OCI-LY1 (cell line): ENCODE results near the gene ASB6.

ENCODE experiments used
- H2AFZ ChIP-seq: fragments of 200-600 bp; sonication (generic), shearing (Covaris generic); 2 replicates; pipeline ENCODE4 v1.6.0; 2014; ENCODE audit warnings: antibody characterized with exemption, mild to moderate bottlenecking, low read length
- H3F3A ChIP-seq: fragments of 200-600 bp; sonication (generic), shearing (Covaris generic); 2 replicates; pipeline ENCODE4 v1.6.0; 2014; ENCODE audit warnings: mild to moderate bottlenecking, antibody characterized with exemption, low read length, moderate library complexity; ENCODE audit not compliant: insufficient read depth
- H3K27ac ChIP-seq: fragments of 200-600 bp; sonication (generic); 2 replicates; pipeline ENCODE4 v1.5.1; 2014; ENCODE audit warnings: low read length, mixed run types, mild to moderate bottlenecking, low read depth; ENCODE audit not compliant: poor library complexity, severe bottlenecking
- H3K27me3 ChIP-seq: fragments of 200-600 bp; sonication (generic); 2 replicates; pipeline ENCODE4 v1.6.0; 2014; ENCODE audit warnings: antibody characterized with exemption, mild to moderate bottlenecking, low read length, moderate library complexity; ENCODE audit not compliant: insufficient read depth
- H3K36me3 ChIP-seq: fragments of 200-600 bp; sonication (generic); 2 replicates; pipeline ENCODE4 v1.6.1; 2014; ENCODE audit warnings: mild to moderate bottlenecking, antibody characterized with exemption, low read length, moderate library complexity, mixed read lengths; ENCODE audit not compliant: insufficient read depth
- H3K4me1 ChIP-seq: fragments of 200-600 bp; sonication (generic); 2 replicates; pipeline ENCODE4 v1.5.1; 2014; ENCODE audit warnings: mild to moderate bottlenecking, low read length, moderate library complexity; ENCODE audit not compliant: insufficient read depth, severe bottlenecking
- H3K4me2 ChIP-seq: fragments of 200-600 bp; sonication (generic), shearing (Covaris generic); 2 replicates; pipeline ENCODE4 v1.6.1; 2014; ENCODE audit warnings: low read length
- H3K4me3 ChIP-seq: fragments of 200-600 bp; sonication (generic); 2 replicates; pipeline ENCODE4 v1.5.1; 2014; ENCODE audit warnings: low read length, low read depth, mild to moderate bottlenecking, mixed read lengths; ENCODE audit not compliant: poor library complexity, severe bottlenecking
- H3K79me2 ChIP-seq: fragments of 200-600 bp; shearing (Covaris generic); 2 replicates; pipeline ENCODE4 v1.6.1; 2016; ENCODE audit warnings: mixed run types, low read length, mixed read lengths; ENCODE audit not compliant: insufficient read depth
- H3K9ac ChIP-seq: fragments of 200-600 bp; sonication (generic), shearing (Covaris generic); 2 replicates; pipeline ENCODE4 v1.6.1; 2014; ENCODE audit warnings: mild to moderate bottlenecking, low read length, mixed read lengths
- H3K9me2 ChIP-seq: fragments of 200-600 bp; sonication (generic), shearing (Covaris generic); 2 replicates; pipeline ENCODE4 v1.6.1; 2014; ENCODE audit warnings: low read depth, mild to moderate bottlenecking, low read length, mixed read lengths
- H3K9me3 ChIP-seq: fragments of 200-600 bp; shearing (Covaris generic); 2 replicates; pipeline ENCODE4 v1.6.1; 2014; ENCODE audit warnings: low read length, mixed read lengths
- H4K20me1 ChIP-seq: fragments of 200-600 bp; sonication (generic), shearing (Covaris generic); 2 replicates; pipeline ENCODE4 v1.6.0; 2016; ENCODE audit warnings: mild to moderate bottlenecking, low read length; ENCODE audit not compliant: insufficient read depth
- CTCF ChIP-seq: fragments of 200-600 bp; sonication (generic), shearing (Covaris generic); IDR thresholded peaks from 2 replicates; pipeline ENCODE4 v1.5.1; 2017; ENCODE audit warnings: mild to moderate bottlenecking, antibody characterized with exemption, low read length, moderate library complexity, mixed read lengths
- EZH2 ChIP-seq: fragments of 200-600 bp; sonication (generic), shearing (Covaris generic); IDR thresholded peaks from 2 replicates; pipeline ENCODE4 v1.8.0; 2017; ENCODE audit warnings: borderline replicate concordance, mixed run types, mild to moderate bottlenecking, antibody characterized with exemption, low read length, moderate library complexity, mixed read lengths

ASB6 gene

GRCh38 chr9:129648092-129648763 is 6.3 kb upstream of the ASB6 start:
- Histone ChIP-seq H3K9ac (no peak overlapping the region), H3K9me3 (no peaks in the 10 kb centered on the region), H3K4me3 (no peak overlapping the region), H3K27ac (no peak overlapping the region), H3K4me2 (no peak overlapping the region), H2AFZ (no peak overlapping the region), H3K27me3 (no peaks in the 10 kb centered on the region), H3F3A (no peaks in the 10 kb centered on the region), H3K9me2 (no peaks in the 10 kb centered on the region), H3K4me1 (no peaks in the 10 kb centered on the region), H4K20me1 (no peaks in the 10 kb centered on the region), H3K36me3 (no peaks in the 10 kb centered on the region), H3K79me2 (no peaks in the 10 kb centered on the region)
- TF ChIP-seq EZH2, result no peak
- TF ChIP-seq CTCF, result no peak

- TF ChIP-seq CTCF (no peak), EZH2 (no peak)
- H3K79me2 ChIP-seq, result no peaks in the 10 kb centered on the region
- H3F3A ChIP-seq, result no peaks in the 10 kb centered on the region
- no peaks in the 10 kb centered on the region for H4K20me1 ChIP-seq
- no peaks in the 10 kb centered on the region for H3K27me3 ChIP-seq
- H3K9me2 ChIP-seq, result no peaks in the 10 kb centered on the region
- no peak overlapping the region for H2AFZ ChIP-seq
- H3K9me3 ChIP-seq, result no peaks in the 10 kb centered on the region
- H3K9ac ChIP-seq, result no peak overlapping the region
- H3K36me3 ChIP-seq, result no peaks in the 10 kb centered on the region
- no peak overlapping the region for H3K4me2 ChIP-seq
- H3K4me3 ChIP-seq, result no peak overlapping the region
- no peaks in the 10 kb centered on the region for H3K4me1 ChIP-seq
- H3K27ac ChIP-seq, result no peak overlapping the region
Measured at GRCh38 chr9:129647635-129648034, 5.7 kb upstream of the ASB6 start.

GRCh38 chr9:129646654-129647053 is 4.7 kb upstream of the ASB6 start:
- H3K4me3 ChIP-seq, result no peak overlapping the region
- H3K9me3 ChIP-seq, result no peaks in the 10 kb centered on the region
- no peaks in the 10 kb centered on the region for H3F3A ChIP-seq
- no peak overlapping the region for H3K9ac ChIP-seq
- no peaks in the 10 kb centered on the region for H4K20me1 ChIP-seq
- H3K79me2 ChIP-seq, result no peaks in the 10 kb centered on the region
- H3K9me2 ChIP-seq, result no peaks in the 10 kb centered on the region
- TF ChIP-seq EZH2, result no peak
- TF ChIP-seq CTCF, result no peak
- no peak overlapping the region for H2AFZ ChIP-seq
- H3K27me3 ChIP-seq, result no peaks in the 10 kb centered on the region
- no peaks in the 10 kb centered on the region for H3K4me1 ChIP-seq
- no peaks in the 10 kb centered on the region for H3K36me3 ChIP-seq
- no peak overlapping the region for H3K4me2 ChIP-seq
- no peak overlapping the region for H3K27ac ChIP-seq
